GM12801 (cell line): ENCODE measurements around the gene MAPK4.

Experiments
- CTCF ChIP-seq: IDR thresholded peaks from one replicate; pipeline ENCODE4 v1.5.1; 2011; ENCODE audit warnings: control low read depth; ENCODE audit not compliant: insufficient read length; ENCODE audit errors: extremely low read depth

Gene MAPK4

GRCh38 chr18:50697509-50697908, 137.6 kb downstream of the MAPK4 start:
- TF ChIP-seq CTCF = no peak

- no peak for TF ChIP-seq CTCF
These were observed 140.6 kb downstream of the MAPK4 start for GRCh38 chr18:50700245-50701165.

- no peak for TF ChIP-seq CTCF
These were observed 144.6 kb downstream of the MAPK4 start for GRCh38 chr18:50704357-50704940.

- no peak for TF ChIP-seq CTCF
These were observed 146.3 kb downstream of the MAPK4 start for GRCh38 chr18:50706199-50706598.

GRCh38 chr18:50706651-50707050, 146.8 kb downstream of the MAPK4 start:
- TF ChIP-seq CTCF = no peak

GRCh38 chr18:50707855-50708469, 148.1 kb downstream of the MAPK4 start:
- TF ChIP-seq CTCF = no peak

- TF ChIP-seq CTCF = no peak
These were observed 149.3 kb downstream of the MAPK4 start for GRCh38 chr18:50709193-50709592.
